ENCODE data around the gene TREH. TPM values are rescaled to one million over a fixed set of nuclear protein-coding genes. Genes with fewer than 3 reads are reported as not detected.
"Not testable (repeated sequence)": the region's sequence is repeated elsewhere in the genome, so short reads cannot be mapped to it uniquely, and the experiment has no call there.

TREH gene
- total RNA-seq, 4 donors from 2014 or later, result 18.9 to 53.4 (median 32.6) TPM

DNA sequence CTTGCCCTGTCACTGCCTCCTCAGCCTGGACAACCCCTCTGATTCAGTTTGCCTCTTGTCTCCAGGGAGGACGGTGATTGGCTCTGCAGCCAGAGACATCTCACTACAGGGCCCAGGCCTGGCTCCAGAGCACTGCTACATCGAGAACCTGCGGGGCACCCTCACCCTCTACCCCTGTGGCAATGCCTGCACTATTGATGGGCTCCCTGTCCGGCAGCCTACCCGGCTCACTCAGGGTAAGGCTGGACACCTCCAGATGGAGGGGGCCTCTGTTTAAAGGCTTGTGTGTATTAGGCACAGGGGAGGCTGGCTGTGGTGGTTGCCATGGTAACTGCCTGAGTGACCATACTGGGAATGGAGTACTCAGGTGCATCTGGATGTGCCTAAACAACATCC, 63.5 kb downstream of the TREH start:
- Histone ChIP-seq H3K4me3 (no peak overlapping the region), H3K27ac (peak overlapping the region in 2 of 4 donors; percentile 51 to 81), H3K27me3 (no peaks in the 10 kb centered on the region), H3K4me1 (peaks cover 0 to 40% (median 4%) of the 10 kb centered on the region in 4 donors), H3K36me3 (peaks cover 0 to 26% (median 0%) of the 10 kb centered on the region in 3 donors), H3K9me3 (no peaks in the 10 kb centered on the region)
- no peak for DNase-seq
- TF ChIP-seq POLR2A (IDR thresholded peaks at IDR 0.05), result no peak
- TF ChIP-seq CTCF (IDR thresholded peaks at IDR 0.05), result no peak

GRCh38 chr11:118615282-118615975, 64.0 kb downstream of the TREH start:
- no peaks in the 10 kb centered on the region for H3K9me3 ChIP-seq
- peak overlapping the region in 1 of 4 donors; percentile 51 for H3K27ac ChIP-seq
- peaks cover 0 to 40% (median 6%) of the 10 kb centered on the region in 4 donors for H3K4me1 ChIP-seq
- TF ChIP-seq POLR2A (IDR thresholded peaks at IDR 0.05) (no peak), CTCF (IDR thresholded peaks at IDR 0.05) (no peak)
- H3K36me3 ChIP-seq, result peaks cover 0 to 26% (median 0%) of the 10 kb centered on the region in 3 donors
- peak in 2 of 3 donors; percentile 21 to 28 for DNase-seq
- no peaks in the 10 kb centered on the region for H3K27me3 ChIP-seq
- no peak overlapping the region for H3K4me3 ChIP-seq

GRCh38 chr11:118614511-118614910, 64.9 kb downstream of the TREH start:
- Histone ChIP-seq H3K9me3 (no peaks in the 10 kb centered on the region), H3K4me1 (peaks cover 0 to 40% (median 13%) of the 10 kb centered on the region in 4 donors), H3K36me3 (peaks cover 0 to 26% (median 0%) of the 10 kb centered on the region in 3 donors), H3K27ac (no peak overlapping the region), H3K4me3 (no peak overlapping the region), H3K27me3 (no peaks in the 10 kb centered on the region)
- no peak for TF ChIP-seq POLR2A (IDR thresholded peaks at IDR 0.05)
- TF ChIP-seq CTCF (IDR thresholded peaks at IDR 0.05), result no peak
- DNase-seq, result peak in 2 of 3 donors; percentile 15 to 29

DNA sequence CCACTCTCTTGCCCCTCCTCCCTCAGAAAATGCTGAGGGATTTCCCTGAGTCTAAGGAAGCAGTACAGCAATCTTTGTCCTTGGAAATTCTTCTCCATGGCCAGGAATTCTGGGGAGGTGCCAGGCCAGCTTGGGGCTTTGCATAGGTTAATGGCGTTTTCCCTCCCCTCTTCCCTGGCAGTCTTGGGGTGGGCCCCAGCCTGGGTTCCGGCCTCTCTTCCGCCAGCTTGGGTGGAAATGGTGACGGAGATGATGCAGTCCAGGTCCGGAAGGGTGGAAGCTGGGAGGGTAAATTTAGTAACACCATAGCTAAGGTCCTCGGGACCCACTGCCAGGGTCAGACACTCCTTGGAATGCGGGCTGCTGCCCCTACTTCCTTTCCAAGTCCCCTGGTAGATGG, 67.1 kb downstream of the TREH start:
- Histone ChIP-seq H3K9me3 (no peaks in the 10 kb centered on the region), H3K27me3 (no peaks in the 10 kb centered on the region), H3K27ac (peak overlapping the region in 3 of 4 donors; percentile 0 to 49 (median 47)), H3K4me1 (peaks cover 0 to 52% (median 23%) of the 10 kb centered on the region in 4 donors), H3K36me3 (peaks cover 0 to 26% (median 0%) of the 10 kb centered on the region in 3 donors), H3K4me3 (no peak overlapping the region)
- TF ChIP-seq CTCF (IDR thresholded peaks at IDR 0.05) (no peak), POLR2A (IDR thresholded peaks at IDR 0.05) (no peak)
- peak in 2 of 3 donors; percentile 44 to 45 for DNase-seq

DNA sequence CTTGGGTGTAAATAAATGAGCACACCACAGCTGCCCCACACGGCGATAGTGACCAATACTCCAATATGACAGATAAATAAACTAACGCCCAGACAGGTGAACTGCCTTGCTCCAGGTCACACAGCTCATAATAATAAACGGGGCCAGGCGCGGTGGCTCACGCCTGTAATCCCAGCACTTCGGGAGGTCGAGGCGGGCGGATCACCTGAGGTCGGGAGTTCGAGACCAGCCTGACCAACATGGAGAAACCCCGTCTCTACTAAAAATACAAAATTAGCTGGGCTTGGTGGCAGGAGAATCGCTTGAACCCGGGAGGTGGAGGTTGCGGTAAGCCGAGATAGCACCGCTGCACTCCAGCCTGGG, 68.0 kb downstream of the TREH start:
- not testable (repeated sequence) for DNase-seq

GRCh38 chr11:118610773-118611432, 68.5 kb downstream of the TREH start:
- peak; percentile 86 to 95 (median 89) for DNase-seq
- Histone ChIP-seq H3K36me3 (peaks cover 0 to 20% (median 0%) of the 10 kb centered on the region in 3 donors), H3K27me3 (no peaks in the 10 kb centered on the region), H3K27ac (peak overlapping the region; percentile 25 to 89 (median 77)), H3K9me3 (no peaks in the 10 kb centered on the region), H3K4me3 (peak overlapping the region; percentile 61 to 74 (median 66)), H3K4me1 (peaks cover 0 to 50% (median 23%) of the 10 kb centered on the region in 4 donors)
- TF ChIP-seq CTCF (IDR thresholded peaks at IDR 0.05), result peak; percentile 73 to 90 (median 80)
- no peak for TF ChIP-seq POLR2A (IDR thresholded peaks at IDR 0.05)

More for the DNA sequence above, 68.0 kb downstream of the TREH start:
- H3K36me3 ChIP-seq, result peaks cover 0 to 25% (median 0%) of the 10 kb centered on the region in 3 donors
- peak overlapping the region in 1 of 4 donors; percentile 31 for H3K27ac ChIP-seq
- H3K4me3 ChIP-seq, result peak overlapping the region in 1 of 4 donors; percentile 74
- not testable (repeated sequence) for H3K9me3 ChIP-seq, H3K27me3 ChIP-seq
- H3K4me1 ChIP-seq, result peaks cover 0 to 49% (median 23%) of the 10 kb centered on the region in 4 donors
